Nephron progenitor cell (in vitro differentiated cells): ENCODE data around the gene USP34.
"Not testable (repeated sequence)": the region's sequence is repeated elsewhere in the genome, so short reads cannot be mapped to it uniquely, and the experiment has no call there.

Source experiments
- DNase-seq: peaks from one replicate; pipeline ENCODE4 v3.0.0; 2021
- H3K27ac Mint-ChIP-seq: 2 replicates; pipeline ENCODE4 v1.8.0; 2021; ENCODE audit warnings: mild to moderate bottlenecking, moderate library complexity, mixed read lengths
- H3K27me3 Mint-ChIP-seq: 2 replicates; pipeline ENCODE4 v1.8.0; 2021; ENCODE audit warnings: mild to moderate bottlenecking, low read depth, mixed read lengths; ENCODE audit not compliant: poor library complexity
- H3K36me3 Mint-ChIP-seq: 2 replicates; pipeline ENCODE4 v1.8.0; 2021; ENCODE audit warnings: low read depth, mixed read lengths
- H3K4me1 Mint-ChIP-seq: 2 replicates; pipeline ENCODE4 v1.8.0; 2021; ENCODE audit warnings: mixed read lengths
- H3K4me3 Mint-ChIP-seq: 2 replicates; pipeline ENCODE4 v1.8.0; 2021; ENCODE audit warnings: mild to moderate bottlenecking, moderate library complexity, mixed read lengths
- H3K9me3 Mint-ChIP-seq: 2 replicates; pipeline ENCODE4 v1.8.0; 2021; ENCODE audit warnings: mild to moderate bottlenecking, moderate library complexity, mixed read lengths
- CTCF ChIP-seq: fragments of 200-600 bp; sonication (generic); IDR thresholded peaks from 2 replicates; pipeline ENCODE4 v1.5.0; 2021; ENCODE audit warnings: antibody characterized with exemption

USP34 gene

DNA sequence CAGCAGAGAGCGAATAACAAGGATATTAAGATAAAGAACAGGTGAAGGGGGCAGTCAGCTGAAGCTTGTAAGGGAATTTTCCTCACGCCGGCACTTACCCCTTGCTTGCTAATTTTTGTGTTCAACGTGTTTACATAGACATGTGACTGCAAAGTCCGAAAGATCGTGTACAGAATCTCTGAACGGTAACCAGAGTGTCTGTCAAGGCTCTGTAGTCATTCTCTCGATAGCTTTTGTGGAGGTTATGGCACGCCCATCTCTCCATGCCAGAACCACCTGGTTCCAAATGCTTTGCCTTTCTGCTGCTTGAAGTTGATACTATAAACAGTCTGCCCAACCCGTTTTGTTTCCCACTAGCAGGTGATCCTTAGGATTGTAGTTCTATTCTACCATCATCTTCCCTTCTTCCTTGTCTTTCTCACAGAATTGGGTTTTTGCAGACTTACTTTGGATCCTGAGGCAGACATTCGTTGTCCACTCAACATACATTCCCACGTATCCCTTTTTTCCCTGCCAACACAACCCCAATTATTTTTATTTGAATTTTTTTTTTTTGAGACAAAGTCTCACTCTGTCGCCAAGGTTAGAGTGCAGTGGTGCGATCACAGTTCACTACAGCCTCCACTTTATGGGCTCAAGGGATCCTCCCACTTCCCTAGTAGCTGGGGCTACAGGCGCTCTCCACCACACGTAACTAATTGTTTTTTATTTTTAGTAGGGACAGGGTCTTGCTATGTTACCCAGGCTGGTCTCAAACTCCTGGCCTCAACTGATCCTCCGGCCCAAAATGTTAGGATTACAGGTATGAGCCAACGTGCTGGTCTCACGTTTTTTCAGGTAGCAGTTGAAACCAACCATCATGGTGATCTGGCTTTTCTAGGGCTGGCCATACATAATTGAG is 1.3 kb upstream of the USP34 start:
- no peak for TF ChIP-seq CTCF
- peaks cover 23% of the 10 kb centered on the region for H3K36me3 Mint-ChIP-seq

DNA sequence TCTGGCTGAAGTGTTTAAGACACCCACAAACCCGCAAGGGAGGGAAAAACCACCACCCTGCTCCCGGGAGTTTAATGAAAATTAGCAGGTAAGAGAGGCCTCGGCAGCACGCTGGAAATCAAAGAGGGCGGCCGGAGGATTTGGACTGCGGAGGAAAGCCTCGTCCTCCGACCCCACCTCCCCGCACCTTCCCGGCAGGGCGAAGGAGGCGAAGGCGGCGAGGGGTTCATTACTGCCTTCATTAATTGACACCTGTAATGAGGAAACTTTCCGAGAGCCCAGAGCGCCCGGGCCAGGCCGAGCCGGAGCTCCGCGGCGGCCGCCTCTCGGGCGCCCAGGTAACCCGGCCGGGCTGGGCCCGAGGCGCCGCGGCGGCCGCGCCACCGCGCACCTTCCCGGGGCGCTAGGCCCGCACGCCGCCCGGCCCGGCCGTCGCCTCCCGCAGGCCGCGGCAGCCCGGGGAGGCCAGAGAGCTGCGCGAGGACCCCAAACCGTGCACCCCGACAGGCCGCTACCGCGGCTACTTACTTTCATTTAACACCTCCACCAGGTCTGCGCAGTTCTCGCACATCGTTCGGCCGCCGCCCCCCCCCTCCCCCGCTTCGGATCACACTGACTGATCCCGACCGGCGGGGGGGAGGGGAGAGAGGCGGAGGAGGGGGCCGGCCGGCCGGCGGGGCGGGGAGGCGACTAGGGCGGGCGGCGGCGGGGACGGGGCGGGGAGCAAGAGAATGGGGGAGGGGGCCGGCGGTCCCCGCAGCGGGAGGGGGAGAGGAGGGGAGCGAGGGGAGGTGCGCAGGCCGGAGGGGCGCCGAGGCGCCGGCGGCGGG is 550 bp downstream of the USP34 start:
- DNase-seq: peak; percentile 91
- Mint-ChIP-seq H3K27ac (peak overlapping the region; percentile 98), H3K4me3 (peak overlapping the region; percentile 94), H3K36me3 (peaks cover 20% of the 10 kb centered on the region), H3K9me3 (no peaks in the 10 kb centered on the region), H3K27me3 (no peaks in the 10 kb centered on the region), H3K4me1 (peaks cover 22% of the 10 kb centered on the region)
- no peak for TF ChIP-seq CTCF

More for the DNA sequence above, 1.3 kb upstream of the USP34 start:
- no peak for DNase-seq
- Mint-ChIP-seq H3K9me3 (no peaks in the 10 kb centered on the region), H3K4me1 (peaks cover 22% of the 10 kb centered on the region), H3K4me3 (peak overlapping the region; percentile 98), H3K27ac (peak overlapping the region; percentile 99), H3K27me3 (no peaks in the 10 kb centered on the region)

GRCh38 chr2:61469424-61470121 is 1.3 kb downstream of the USP34 start:
- Mint-ChIP-seq H3K27ac (peak overlapping the region; percentile 98), H3K4me1 (peaks cover 26% of the 10 kb centered on the region), H3K4me3 (peak overlapping the region; percentile 94), H3K9me3 (no peaks in the 10 kb centered on the region), H3K36me3 (peaks cover 21% of the 10 kb centered on the region), H3K27me3 (no peaks in the 10 kb centered on the region)
- DNase-seq: no peak
- TF ChIP-seq CTCF: no peak

- not testable (repeated sequence) for DNase-seq, H3K9me3 Mint-ChIP-seq, H3K4me3 Mint-ChIP-seq, H3K27ac Mint-ChIP-seq, H3K27me3 Mint-ChIP-seq
- H3K4me1 Mint-ChIP-seq: peaks cover 34% of the 10 kb centered on the region
- H3K36me3 Mint-ChIP-seq: peaks cover 21% of the 10 kb centered on the region
These were observed 2.7 kb downstream of the USP34 start for GRCh38 chr2:61468231-61468630.

GRCh38 chr2:61465045-61465444 is 5.8 kb downstream of the USP34 start:
- Mint-ChIP-seq H3K9me3 (no peaks in the 10 kb centered on the region), H3K27me3 (no peaks in the 10 kb centered on the region), H3K36me3 (peaks cover 32% of the 10 kb centered on the region), H3K4me3 (no peak overlapping the region), H3K27ac (peak overlapping the region; percentile 79), H3K4me1 (peaks cover 29% of the 10 kb centered on the region)
- DNase-seq: no peak
- TF ChIP-seq CTCF: no peak
